HCT116 (cell line): Measurements from ENCODE around the gene RARB.

ENCODE experiments used
- ATF3 ChIP-seq: IDR thresholded peaks from 2 replicates; pipeline ENCODE4 v1.6.1; 2012
- CBX3 ChIP-seq: IDR thresholded peaks from 2 replicates; pipeline ENCODE4 v1.6.1; 2012; ENCODE audit warnings: low read depth
- CTCF ChIP-seq, 3 experiments: fragments of 200-600 bp in 1 of 3; sonication (generic) in 1 of 3; IDR thresholded peaks in 2 of 3; conservative IDR thresholded peaks in 1 of 3; 2 replicates each; pipeline ENCODE4 v1.5.1; 2012 to 2017; ENCODE audit warnings: low read depth in 2 of 3, low read length in 2 of 3, antibody characterized with exemption in 1 of 3, borderline replicate concordance in 1 of 3, control low read depth in 1 of 3, mild to moderate bottlenecking in 1 of 3, mixed read lengths in 1 of 3, mixed run types in 1 of 3, moderate library complexity in 1 of 3; ENCODE audit not compliant: insufficient read depth in 1 of 3
- EZH2 ChIP-seq: fragments of 200-600 bp; sonication (generic); IDR thresholded peaks from 2 replicates; pipeline ENCODE4 v1.6.1; 2017; ENCODE audit warnings: antibody characterized with exemption, mixed run types
- EZH2phosphoT487 ChIP-seq: fragments of 200-600 bp; IDR thresholded peaks from 2 replicates; pipeline ENCODE4 v1.6.1; 2018; ENCODE audit warnings: antibody characterized with exemption, borderline replicate concordance
- JUND ChIP-seq: IDR thresholded peaks from 2 replicates; pipeline ENCODE4 v1.6.1; 2012
- POLR2A ChIP-seq: IDR thresholded peaks from 2 replicates; pipeline ENCODE4 v1.7.0; 2011; ENCODE audit warnings: borderline replicate concordance; ENCODE audit not compliant: insufficient read depth, insufficient read length; ENCODE audit errors: extremely low read depth
- POLR2AphosphoS5 ChIP-seq: IDR thresholded peaks from 2 replicates; pipeline ENCODE4 v1.6.1; 2011; ENCODE audit warnings: mild to moderate bottlenecking, low read depth, low read length, moderate library complexity
- REST ChIP-seq: IDR thresholded peaks from 2 replicates; pipeline ENCODE4 v1.6.1; 2012; ENCODE audit warnings: low read depth

- no peak for TF ChIP-seq CTCF (IDR thresholded peaks at IDR 0.05 in 2 of 3, conservative IDR thresholded peaks at IDR 0.05 in 1 of 3; ENCODE audit: borderline replicate concordance in 1 of 3, insufficient read depth in 1 of 3, low read depth in 2 of 3, low read length in 2 of 3)
- no peak for TF ChIP-seq EZH2
- TF ChIP-seq CBX3 = no peak
- TF ChIP-seq POLR2AphosphoS5 = no peak
- no peak for TF ChIP-seq POLR2A
- TF ChIP-seq EZH2phosphoT487 = no peak
- TF ChIP-seq JUND = no peak
- TF ChIP-seq ATF3 = no peak
- no peak for TF ChIP-seq REST
Observed at GRCh38 chr3:25427563-25427941, 511 bp upstream of the RARB start.
